SU-DHL-6 (cell line): ENCODE measurements around the gene IL36G.

Experiments
- H2AFZ ChIP-seq: fragments of 200-600 bp; sonication (generic); 2 replicates; pipeline ENCODE4 v1.6.1; 2014; ENCODE audit warnings: low read depth, mild to moderate bottlenecking, moderate library complexity, mixed read lengths, antibody characterized with exemption, low read length; ENCODE audit not compliant: severe bottlenecking
- H3F3A ChIP-seq: fragments of 200-600 bp; shearing (Covaris generic); 2 replicates; pipeline ENCODE4 v1.6.0; 2016; ENCODE audit warnings: antibody characterized with exemption, mild to moderate bottlenecking; ENCODE audit not compliant: insufficient read depth
- H3K27ac ChIP-seq: fragments of 200-600 bp; sonication (generic); 2 replicates; pipeline ENCODE4 v1.5.1; 2016; ENCODE audit warnings: low read depth, mild to moderate bottlenecking, low read length, moderate library complexity, mixed read lengths
- H3K27me3 ChIP-seq: fragments of 200-600 bp; sonication (generic), shearing (Covaris generic); 2 replicates; pipeline ENCODE4 v1.6.0; 2014; ENCODE audit warnings: mild to moderate bottlenecking, low read length
- H3K36me3 ChIP-seq: fragments of 200-600 bp; sonication (generic); 2 replicates; pipeline ENCODE4 v1.6.1; 2014; ENCODE audit warnings: mild to moderate bottlenecking, low read length, mixed read lengths
- H3K4me2 ChIP-seq: fragments of 300-600, 200-600 bp; shearing (Covaris generic), sonication (generic); 2 replicates; pipeline ENCODE4 v1.6.0; 2014; ENCODE audit warnings: low read length, low read depth, mild to moderate bottlenecking; ENCODE audit not compliant: poor library complexity, severe bottlenecking
- H3K4me3 ChIP-seq: fragments of 200-600 bp; sonication (generic); 2 replicates; pipeline ENCODE4 v1.5.1; 2014; ENCODE audit warnings: antibody characterized with exemption, low read length, mild to moderate bottlenecking, mixed read lengths; ENCODE audit not compliant: insufficient read depth, poor library complexity, severe bottlenecking
- H3K79me2 ChIP-seq: fragments of 200-600 bp; sonication (generic); 2 replicates; pipeline ENCODE4 v1.6.1; 2014; ENCODE audit warnings: mild to moderate bottlenecking, low read length, moderate library complexity; ENCODE audit not compliant: insufficient read depth
- H3K9ac ChIP-seq: fragments of 200-600 bp; sonication (generic); 2 replicates; pipeline ENCODE4 v1.7.0; 2014; ENCODE audit warnings: mild to moderate bottlenecking, low read length
- H3K9me2 ChIP-seq: fragments of 200-600 bp; sonication (generic); replicated peaks from 2 replicates; pipeline ENCODE4 v1.6.1; 2014; ENCODE audit warnings: low read length; ENCODE audit not compliant: insufficient read depth
- H3K9me3 ChIP-seq: fragments of 200-600 bp; sonication (generic); 2 replicates; pipeline ENCODE4 v1.6.1; 2014; ENCODE audit warnings: low read length, mixed read lengths; ENCODE audit not compliant: insufficient read depth
- H4K20me1 ChIP-seq: fragments of 200-600 bp; sonication (generic); 2 replicates; pipeline ENCODE4 v1.6.1; 2014; ENCODE audit warnings: low read depth, mild to moderate bottlenecking, antibody characterized with exemption, low read length, moderate library complexity, mixed read lengths
- CTCF ChIP-seq: fragments of 200-600 bp; sonication (generic); IDR thresholded peaks from one replicate; pipeline ENCODE4 v1.5.1; 2017; ENCODE audit warnings: antibody characterized with exemption, mild to moderate bottlenecking, low read length, moderate library complexity; ENCODE audit not compliant: insufficient read depth, poor library complexity, severe bottlenecking
- EZH2phosphoT487 ChIP-seq: fragments of 200-600 bp; sonication (generic), shearing (Covaris generic); conservative IDR thresholded peaks from 2 replicates; pipeline ENCODE4 v1.6.1; 2018; ENCODE audit warnings: mild to moderate bottlenecking, antibody characterized with exemption, low read length, moderate library complexity, mixed read lengths

The IL36G gene

GRCh38 chr2:113000436-113000835 lies 22.6 kb downstream of the IL36G start:
- Histone ChIP-seq H3F3A (no peaks in the 10 kb centered on the region), H3K9me3 (peaks cover 10% of the 10 kb centered on the region), H3K27ac (no peak overlapping the region), H2AFZ (no peak overlapping the region), H3K4me3 (no peak overlapping the region), H3K36me3 (no peaks in the 10 kb centered on the region), H3K79me2 (no peaks in the 10 kb centered on the region), H3K9ac (no peak overlapping the region), H3K4me2 (no peak overlapping the region), H4K20me1 (no peaks in the 10 kb centered on the region), H3K9me2 (no peaks in the 10 kb centered on the region), H3K27me3 (no peaks in the 10 kb centered on the region)
- no peak for TF ChIP-seq EZH2phosphoT487
- TF ChIP-seq CTCF, result no peak

GRCh38 chr2:113002677-113003076 lies 24.9 kb downstream of the IL36G start:
- H3F3A ChIP-seq, result no peaks in the 10 kb centered on the region
- no peaks in the 10 kb centered on the region for H3K79me2 ChIP-seq
- H3K27ac ChIP-seq, result no peak overlapping the region
- peaks cover 10% of the 10 kb centered on the region for H3K9me3 ChIP-seq
- TF ChIP-seq EZH2phosphoT487 (no peak), CTCF (no peak)
- no peaks in the 10 kb centered on the region for H3K36me3 ChIP-seq
- H3K27me3 ChIP-seq, result no peaks in the 10 kb centered on the region
- no peak overlapping the region for H3K9ac ChIP-seq
- no peaks in the 10 kb centered on the region for H4K20me1 ChIP-seq
- no peak overlapping the region for H3K4me3 ChIP-seq
- H3K9me2 ChIP-seq, result no peaks in the 10 kb centered on the region
- no peak overlapping the region for H3K4me2 ChIP-seq
- no peak overlapping the region for H2AFZ ChIP-seq

- no peak within 1 kb of the TSS for H2AFZ ChIP-seq
- H3K79me2 ChIP-seq, result no peaks in the 10 kb centered on the region
- no peaks in the 10 kb centered on the region for H3K27me3 ChIP-seq
- no peaks in the 10 kb centered on the region for H3K36me3 ChIP-seq
- no peak within 1 kb of the TSS for H3K9ac ChIP-seq
- H3K4me2 ChIP-seq, result no peak within 1 kb of the TSS
- no peaks in the 10 kb centered on the region for H3K9me2 ChIP-seq
- H3K9me3 ChIP-seq, result peaks cover 5% of the 10 kb centered on the region; the same call in 1 of the 2 replicates
- no peak for TF ChIP-seq EZH2phosphoT487
- no peak for TF ChIP-seq CTCF
- H4K20me1 ChIP-seq, result no peaks in the 10 kb centered on the region
- no peak within 1 kb of the TSS for H3K4me3 ChIP-seq
- H3F3A ChIP-seq, result no peaks in the 10 kb centered on the region
- no peak within 1 kb of the TSS for H3K27ac ChIP-seq
These were observed 27.3 kb downstream of the IL36G start, which contains the start of gene IL36A for GRCh38 chr2:113005030-113005509. Gene IL36A (plus strand): TSS chr2:113005459. CDS start chr2:113005872, 413 bp downstream.
